ENCODE measurements around the gene PTGFR. TPM values are rescaled to one million over a fixed set of nuclear protein-coding genes. Genes with fewer than 3 reads are reported as not detected.

Gene PTGFR
- total and polyA plus RNA-seq, 2 donors (not counting 1 experiment from before 2014, with no cell fraction given), result not detected

DNA sequence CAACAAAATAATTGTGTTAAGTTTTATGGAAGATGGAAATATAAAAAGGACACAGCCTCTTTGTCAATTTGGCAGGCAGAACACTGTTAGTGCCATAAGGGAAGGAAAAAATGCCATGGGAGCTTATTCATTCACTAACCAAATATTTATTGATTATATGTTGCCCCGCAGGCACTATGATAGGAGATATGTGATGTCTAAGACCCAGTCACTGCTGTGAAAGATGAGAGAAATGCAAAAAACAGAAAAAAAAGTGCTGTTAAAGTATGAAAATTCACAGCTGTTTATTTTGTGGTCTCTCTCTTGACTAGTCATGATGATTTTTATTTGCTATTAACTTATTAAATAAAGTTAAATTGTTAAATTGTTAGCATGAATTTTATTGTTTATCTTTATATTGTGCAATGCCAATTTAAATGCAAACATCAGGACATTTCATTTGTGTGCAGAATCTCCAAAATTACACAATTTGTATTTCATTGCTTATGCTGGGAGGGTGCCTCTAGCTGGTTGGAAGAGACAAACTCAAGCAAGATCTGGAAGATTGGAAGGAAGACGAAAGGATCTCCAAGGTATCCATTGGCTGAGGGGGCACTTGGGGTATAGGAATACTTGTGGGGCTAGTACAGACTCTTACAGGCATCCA, 17.8 kb upstream of the PTGFR start:
- Histone ChIP-seq H3K36me3 (replicated peaks in 1 of 2; ENCODE audit: control extremely low read depth in 1 of 2, control insufficient read depth in 1 of 2, extremely low read depth in 1 of 2, insufficient read depth in 2 of 2, low read length in 1 of 2) (no peaks in the 10 kb centered on the region), H4K20me1 (ENCODE audit: control insufficient read depth, insufficient read depth, low read length, poor library complexity, severe bottlenecking) (no peaks in the 10 kb centered on the region), H3K9ac (ENCODE audit: low read length) (no peak overlapping the region), H3K9me3 (ENCODE audit: control extremely low read depth in 1 of 3, control insufficient read depth in 2 of 3, insufficient read depth in 1 of 3, low read length in 2 of 3) (no peaks in the 10 kb centered on the region), H3K4me3 (ENCODE audit: control extremely low read depth in 1 of 5, extremely low read depth in 1 of 5, insufficient read depth in 1 of 5, low read depth in 2 of 5, low read length in 4 of 5) (no peak overlapping the region), H3K27ac (ENCODE audit: low read length in 2 of 2) (no peak overlapping the region), H3K4me1 (ENCODE audit: control insufficient read depth in 2 of 2, insufficient read depth in 2 of 2, low read length in 2 of 2) (no peaks in the 10 kb centered on the region), H2AFZ (ENCODE audit: insufficient read depth, low read depth, low read length, poor library complexity, severe bottlenecking) (no peak overlapping the region), H3K27me3 (replicated peaks in 1 of 4; ENCODE audit: control extremely low read depth in 1 of 4, control insufficient read depth in 3 of 4, insufficient read depth in 4 of 4, low read length in 3 of 4) (no peaks in the 10 kb centered on the region), H3K4me2 (replicated peaks; ENCODE audit: low read depth, low read length, poor library complexity, severe bottlenecking) (no peak overlapping the region), H3K79me2 (ENCODE audit: control insufficient read depth, insufficient read depth, low read length) (no peaks in the 10 kb centered on the region)
- Mint-ChIP-seq H3K9me3 (ENCODE audit: insufficient read depth) (no peaks in the 10 kb centered on the region), H3K4me3 (no peak overlapping the region), H3K27me3 (no peaks in the 10 kb centered on the region), H3K4me1 (no peaks in the 10 kb centered on the region), H3K27ac (no peak overlapping the region)
- ATAC-seq (ENCODE audit: low read depth) (no peak), DNase-seq (no peak)
- TF ChIP-seq EZH2 (IDR thresholded peaks at IDR 0.05; ENCODE audit: borderline replicate concordance, insufficient read depth, low read depth, low read length, poor library complexity, severe bottlenecking), result no peak
- TF ChIP-seq, protein P1, sequence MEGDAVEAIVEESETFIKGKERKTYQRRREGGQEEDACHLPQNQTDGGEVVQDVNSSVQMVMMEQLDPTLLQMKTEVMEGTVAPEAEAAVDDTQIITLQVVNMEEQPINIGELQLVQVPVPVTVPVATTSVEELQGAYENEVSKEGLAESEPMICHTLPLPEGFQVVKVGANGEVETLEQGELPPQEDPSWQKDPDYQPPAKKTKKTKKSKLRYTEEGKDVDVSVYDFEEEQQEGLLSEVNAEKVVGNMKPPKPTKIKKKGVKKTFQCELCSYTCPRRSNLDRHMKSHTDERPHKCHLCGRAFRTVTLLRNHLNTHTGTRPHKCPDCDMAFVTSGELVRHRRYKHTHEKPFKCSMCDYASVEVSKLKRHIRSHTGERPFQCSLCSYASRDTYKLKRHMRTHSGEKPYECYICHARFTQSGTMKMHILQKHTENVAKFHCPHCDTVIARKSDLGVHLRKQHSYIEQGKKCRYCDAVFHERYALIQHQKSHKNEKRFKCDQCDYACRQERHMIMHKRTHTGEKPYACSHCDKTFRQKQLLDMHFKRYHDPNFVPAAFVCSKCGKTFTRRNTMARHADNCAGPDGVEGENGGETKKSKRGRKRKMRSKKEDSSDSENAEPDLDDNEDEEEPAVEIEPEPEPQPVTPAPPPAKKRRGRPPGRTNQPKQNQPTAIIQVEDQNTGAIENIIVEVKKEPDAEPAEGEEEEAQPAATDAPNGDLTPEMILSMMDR (IDR thresholded peaks at IDR 0.05), result no peak
- ChIA-PET CTCF (no interaction called here), POLR2A (no interaction called here)
- intact Hi-C loops (cut with micrococcal nuclease), result no loop called here
- 82% methylated on average over 1 of the region's 2 CpGs for WGBS (ENCODE audit: insufficient coverage)

DNA sequence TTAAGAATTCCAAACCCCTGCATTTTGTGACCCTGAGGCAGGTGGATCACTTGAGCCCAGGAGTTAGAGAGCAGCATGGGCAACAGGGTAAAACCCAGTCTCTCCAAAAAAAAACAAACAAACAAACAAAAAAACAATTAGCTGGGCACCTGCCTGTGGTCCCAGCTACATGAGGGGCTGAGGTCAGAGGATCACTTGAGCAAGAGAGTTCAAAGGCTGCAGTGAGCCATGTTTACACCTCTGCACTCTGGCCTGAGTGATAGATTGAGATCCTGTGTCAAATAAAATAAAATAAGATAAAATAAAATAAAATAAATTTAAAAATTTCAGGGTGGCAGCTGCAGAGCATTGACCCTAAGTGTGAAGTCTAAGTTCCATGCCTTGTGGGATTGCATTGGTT, 16.7 kb upstream of the PTGFR start:
- no peak overlapping the region for H3K27ac Mint-ChIP-seq
- Histone ChIP-seq H3K36me3 (replicated peaks in 1 of 2; ENCODE audit: control extremely low read depth in 1 of 2, control insufficient read depth in 1 of 2, extremely low read depth in 1 of 2, insufficient read depth in 2 of 2, low read length in 1 of 2) (no peaks in the 10 kb centered on the region), H3K4me3 (ENCODE audit: control extremely low read depth in 1 of 5, extremely low read depth in 1 of 5, insufficient read depth in 1 of 5, low read depth in 2 of 5, low read length in 4 of 5) (no peak overlapping the region), H3K27ac (ENCODE audit: low read length in 2 of 2) (no peak overlapping the region), H3K79me2 (ENCODE audit: control insufficient read depth, insufficient read depth, low read length) (no peaks in the 10 kb centered on the region), H3K27me3 (replicated peaks in 1 of 4; ENCODE audit: control extremely low read depth in 1 of 4, control insufficient read depth in 3 of 4, insufficient read depth in 4 of 4, low read length in 3 of 4) (no peaks in the 10 kb centered on the region), H3K9me3 (ENCODE audit: control extremely low read depth in 1 of 3, control insufficient read depth in 2 of 3, insufficient read depth in 1 of 3, low read length in 2 of 3) (no peaks in the 10 kb centered on the region), H3K4me1 (ENCODE audit: control insufficient read depth in 2 of 2, insufficient read depth in 2 of 2, low read length in 2 of 2) (no peaks in the 10 kb centered on the region), H2AFZ (ENCODE audit: insufficient read depth, low read depth, low read length, poor library complexity, severe bottlenecking) (no peak overlapping the region), H3K4me2 (replicated peaks; ENCODE audit: low read depth, low read length, poor library complexity, severe bottlenecking) (no peak overlapping the region), H3K9ac (ENCODE audit: low read length) (no peak overlapping the region), H4K20me1 (ENCODE audit: control insufficient read depth, insufficient read depth, low read length, poor library complexity, severe bottlenecking) (no peaks in the 10 kb centered on the region)
- ChIA-PET CTCF (no interaction called here), POLR2A (no interaction called here)
- DNase-seq, result no peak
- no peak for TF ChIP-seq EZH2 (IDR thresholded peaks at IDR 0.05; ENCODE audit: borderline replicate concordance, insufficient read depth, low read depth, low read length, poor library complexity, severe bottlenecking)
- TF ChIP-seq, protein P1 (IDR thresholded peaks at IDR 0.05), result no peak
- H3K4me3 Mint-ChIP-seq, result no peak overlapping the region
- H3K4me1 Mint-ChIP-seq, result no peaks in the 10 kb centered on the region
- ATAC-seq (ENCODE audit: low read depth), result no peak
- intact Hi-C loops (cut with micrococcal nuclease), result no loop called here
- H3K27me3 Mint-ChIP-seq, result no peaks in the 10 kb centered on the region
- H3K9me3 Mint-ChIP-seq (ENCODE audit: insufficient read depth), result no peaks in the 10 kb centered on the region

Data from B cell (primary cell).